Measurements from ENCODE around the gene PCGF3. TPM values are rescaled to one million over a fixed set of nuclear protein-coding genes. Genes with fewer than 3 reads are reported as not detected.

Gene PCGF3
- total and polyA plus RNA-seq, 4 donors, result 11.0 to 23.3 (median 14.3) TPM

GRCh38 chr4:709348-709747 is 3.7 kb downstream of the PCGF3 start:
- Histone ChIP-seq H3K9me3 (ENCODE audit: control insufficient read depth in 4 of 4, low read length in 3 of 4) (no peaks in the 10 kb centered on the region), H3K36me3 (ENCODE audit: control insufficient read depth in 4 of 4, insufficient read depth in 3 of 4, low read depth in 1 of 4, low read length in 3 of 4) (no peaks in the 10 kb centered on the region), H3K27ac (ENCODE audit: low read depth in 1 of 2, low read length in 2 of 2) (no peak overlapping the region), H3K9ac (ENCODE audit: low read depth in 1 of 2, low read length in 2 of 2) (no peak overlapping the region), H3K4me1 (ENCODE audit: control insufficient read depth in 4 of 4, insufficient read depth in 4 of 4, low read length in 3 of 4) (peaks cover 6 to 32% (median 18%) of the 10 kb centered on the region in 4 donors), H3K27me3 (ENCODE audit: control insufficient read depth in 4 of 4, insufficient read depth in 4 of 4, low read length in 3 of 4) (no peaks in the 10 kb centered on the region), H3K4me3 (ENCODE audit: low read depth in 1 of 3, low read length in 3 of 3) (no peak overlapping the region)
- WGBS, result 96% methylated on average over 6 of the region's 6 CpGs
- TF ChIP-seq HNF4G (IDR thresholded peaks at IDR 0.05) (no peak), HNF4A (conservative IDR thresholded peaks at IDR 0.05) (no peak), NR2F2 (IDR thresholded peaks at IDR 0.05) (no peak), RXRA (IDR thresholded peaks at IDR 0.05) (no peak), SP1 (IDR thresholded peaks at IDR 0.05) (no peak), REST (IDR thresholded peaks at IDR 0.05) (no peak), MAX (IDR thresholded peaks at IDR 0.05) (no peak), RAD21 (IDR thresholded peaks at IDR 0.05) (no peak), TAF1 (conservative IDR thresholded peaks at IDR 0.05) (no peak), EGR1 (IDR thresholded peaks at IDR 0.05; ENCODE audit: low read depth in 2 of 2) (no peak), FOXA1 (IDR thresholded peaks at IDR 0.05) (no peak), ATF3 (IDR thresholded peaks at IDR 0.05) (no peak), YY1 (IDR thresholded peaks at IDR 0.05) (no peak), CTCF (IDR thresholded peaks at IDR 0.05; ENCODE audit: low read depth, low read length, missing input control) (no peak), FOXA2 (IDR thresholded peaks at IDR 0.05) (no peak), JUND (IDR thresholded peaks at IDR 0.05) (no peak), ZBTB33 (IDR thresholded peaks at IDR 0.05) (no peak), GABPA (IDR thresholded peaks at IDR 0.05 in 1 of 2, conservative IDR thresholded peaks at IDR 0.05 in 1 of 2) (no peak)
- DNase-seq (ENCODE audit: low spot score), result no peak
